ENCODE measurements around the gene IGFLR1. TPM values are rescaled to one million over a fixed set of nuclear protein-coding genes. Genes with fewer than 3 reads are reported as not detected.
"Not testable (repeated sequence)": the region's sequence is repeated elsewhere in the genome, so short reads cannot be mapped to it uniquely, and the experiment has no call there.

The IGFLR1 gene
- total RNA-seq, 1 donor from 2014 or later, result not detected

DNA sequence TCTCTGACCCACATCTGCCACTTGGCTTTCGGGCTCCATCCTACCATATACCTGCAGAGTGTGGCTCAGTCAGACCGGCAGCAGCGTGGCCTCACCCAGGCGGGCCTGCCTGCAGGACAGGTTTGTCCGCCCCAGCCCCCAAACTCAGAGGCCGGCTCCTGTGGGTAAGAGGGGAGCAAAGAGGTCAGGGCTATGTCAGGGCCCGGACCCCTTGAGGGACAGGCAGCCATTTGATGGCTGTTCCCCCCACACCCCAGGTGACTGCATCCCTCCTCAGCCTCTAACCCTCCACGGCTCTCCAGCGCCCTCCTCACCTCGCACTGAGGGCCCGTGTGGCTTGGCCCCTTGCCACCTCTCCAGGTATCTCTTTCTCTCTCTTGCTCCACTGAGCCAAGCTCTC lies 50.2 kb downstream of the IGFLR1 start:
- Histone ChIP-seq H3K27me3 (no peaks in the 10 kb centered on the region), H3K9me3 (no peaks in the 10 kb centered on the region), H3K36me3 (no peaks in the 10 kb centered on the region), H3K4me3 (no peak overlapping the region), H3K27ac (no peak overlapping the region), H3K4me1 (no peaks in the 10 kb centered on the region)
- TF ChIP-seq, protein P1, sequence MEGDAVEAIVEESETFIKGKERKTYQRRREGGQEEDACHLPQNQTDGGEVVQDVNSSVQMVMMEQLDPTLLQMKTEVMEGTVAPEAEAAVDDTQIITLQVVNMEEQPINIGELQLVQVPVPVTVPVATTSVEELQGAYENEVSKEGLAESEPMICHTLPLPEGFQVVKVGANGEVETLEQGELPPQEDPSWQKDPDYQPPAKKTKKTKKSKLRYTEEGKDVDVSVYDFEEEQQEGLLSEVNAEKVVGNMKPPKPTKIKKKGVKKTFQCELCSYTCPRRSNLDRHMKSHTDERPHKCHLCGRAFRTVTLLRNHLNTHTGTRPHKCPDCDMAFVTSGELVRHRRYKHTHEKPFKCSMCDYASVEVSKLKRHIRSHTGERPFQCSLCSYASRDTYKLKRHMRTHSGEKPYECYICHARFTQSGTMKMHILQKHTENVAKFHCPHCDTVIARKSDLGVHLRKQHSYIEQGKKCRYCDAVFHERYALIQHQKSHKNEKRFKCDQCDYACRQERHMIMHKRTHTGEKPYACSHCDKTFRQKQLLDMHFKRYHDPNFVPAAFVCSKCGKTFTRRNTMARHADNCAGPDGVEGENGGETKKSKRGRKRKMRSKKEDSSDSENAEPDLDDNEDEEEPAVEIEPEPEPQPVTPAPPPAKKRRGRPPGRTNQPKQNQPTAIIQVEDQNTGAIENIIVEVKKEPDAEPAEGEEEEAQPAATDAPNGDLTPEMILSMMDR (IDR thresholded peaks at IDR 0.05), result no peak
- intact Hi-C loops (cut with DNase I), result loop anchor here (2.0 kb wide), 1 partner anchor 245 kb away; the partner anchor contains the start of gene LRFN3
- DNase-seq (ENCODE audit: low spot score in 2 of 2), result no peak

DNA sequence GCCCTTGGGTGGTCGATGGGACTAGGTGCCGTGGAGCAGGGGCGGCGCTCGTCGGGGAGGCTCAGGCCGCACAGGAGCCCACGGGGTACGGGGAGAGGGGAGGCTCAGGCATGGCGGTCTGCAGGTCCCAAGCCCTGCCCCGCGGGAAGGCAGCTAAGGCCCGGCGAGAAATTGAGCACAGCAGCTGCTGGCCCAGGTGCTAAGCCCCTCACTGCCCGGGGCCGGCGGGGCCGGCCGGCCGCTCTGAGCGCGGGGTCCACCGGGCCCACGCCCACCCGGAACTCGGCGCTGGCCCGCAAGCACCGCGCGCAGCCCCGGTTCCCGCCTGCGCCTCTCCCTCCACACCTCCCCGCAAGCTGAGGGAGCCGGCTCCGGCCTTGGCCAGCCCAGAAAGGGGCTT lies 51.1 kb downstream of the IGFLR1 start:
- H3K36me3 ChIP-seq; H3K27ac ChIP-seq; H3K9me3 ChIP-seq; DNase-seq (ENCODE audit: low spot score in 2 of 2); H3K4me1 ChIP-seq; H3K4me3 ChIP-seq; intact Hi-C loops (cut with DNase I); H3K27me3 ChIP-seq: not testable (repeated sequence)

- Histone ChIP-seq H3K4me1 (no peaks in the 10 kb centered on the region), H3K27me3 (no peaks in the 10 kb centered on the region), H3K4me3 (no peak overlapping the region), H3K27ac (no peak overlapping the region), H3K9me3 (no peaks in the 10 kb centered on the region), H3K36me3 (no peaks in the 10 kb centered on the region)
- DNase-seq (ENCODE audit: low spot score in 2 of 2), result no peak
- TF ChIP-seq, protein P1 (IDR thresholded peaks at IDR 0.05), result no peak
- intact Hi-C loops (cut with DNase I), result no loop called here
Measured at GRCh38 chr19:35689836-35690235, 52.4 kb downstream of the IGFLR1 start.

Other genes starting within 250 kb of the IGFLR1 start
- 1.7 TPM for gene DMKN, start 228.8 kb downstream of the IGFLR1 start, total RNA-seq
- gene SBSN, start 214.1 kb downstream of the IGFLR1 start, total RNA-seq, result not detected
- gene GAPDHS, start 209.0 kb downstream of the IGFLR1 start, total RNA-seq, result not detected
- 99.7 TPM for gene TMEM147, start 196.8 kb downstream of the IGFLR1 start, total RNA-seq
- gene ATP4A, start 178.8 kb downstream of the IGFLR1 start, total RNA-seq, result not detected
- not detected for gene PMIS2, start 156.3 kb downstream of the IGFLR1 start, total RNA-seq
- 1.9 TPM for gene HAUS5, start 129.7 kb downstream of the IGFLR1 start, total RNA-seq
- gene RBM42, start 113.4 kb downstream of the IGFLR1 start, total RNA-seq, result 69.0 TPM
- 4.8 TPM for gene ETV2, start 100.7 kb downstream of the IGFLR1 start, total RNA-seq
- 301 TPM for gene COX6B1, start 94.1 kb downstream of the IGFLR1 start, total RNA-seq
- gene UPK1A, start 75.9 kb downstream of the IGFLR1 start, total RNA-seq, result not detected
- gene ZBTB32, start 37.9 kb downstream of the IGFLR1 start, total RNA-seq, result not detected
- gene KMT2B, start 24.4 kb downstream of the IGFLR1 start, total RNA-seq, result 25.5 TPM
- not detected for gene U2AF1L4, start 3.0 kb upstream of the IGFLR1 start, total RNA-seq
- 110 TPM for gene PSENEN, start 3.2 kb upstream of the IGFLR1 start, total RNA-seq
- 29.9 TPM for gene LIN37, start 6.1 kb upstream of the IGFLR1 start, total RNA-seq
- gene HSPB6, start 14.6 kb upstream of the IGFLR1 start, total RNA-seq, result 265 TPM
- gene PROSER3, start 15.7 kb upstream of the IGFLR1 start, total RNA-seq, result 6.5 TPM
- 8.7 TPM for gene ARHGAP33, start 33.1 kb upstream of the IGFLR1 start, total RNA-seq
- not detected for gene PRODH2, start 70.4 kb upstream of the IGFLR1 start, total RNA-seq
- gene NPHS1, start 110.1 kb upstream of the IGFLR1 start, total RNA-seq, result not detected
- gene KIRREL2, start 114.5 kb upstream of the IGFLR1 start, total RNA-seq, result not detected
- 0.21 TPM for gene APLP1, start 126.1 kb upstream of the IGFLR1 start, total RNA-seq
- gene NFKBID, start 158.1 kb upstream of the IGFLR1 start, total RNA-seq, result 3.7 TPM
- not detected for gene HCST, start 160.1 kb upstream of the IGFLR1 start, total RNA-seq
- 31.5 TPM for gene TYROBP, start 165.8 kb upstream of the IGFLR1 start, total RNA-seq
- 26.6 TPM for gene LRFN3, start 193.9 kb upstream of the IGFLR1 start, total RNA-seq